Glomerular endothelial cell (primary cell): Measurements from ENCODE around the gene PRPSAP1. TPM values are rescaled to one million over a fixed set of nuclear protein-coding genes. Genes with fewer than 3 reads are reported as not detected.

ENCODE experiments used
- DNase-seq: peaks from one replicate; pipeline ENCODE4 v3.0.0-alpha.2; 2011; ENCODE audit warnings: low read depth, low spot score; ENCODE audit errors: extremely low read depth
- total RNA-seq: library from RNA; depleted of rRNA; stranded (reverse); fragments of >200 nt; gene quantifications from 2 replicates; pipeline ENCODE4 v1.2.3, GENCODE V29; 2015

PRPSAP1 gene
- total RNA-seq, 1 donor from 2014 or later = 79.1 TPM

GRCh38 chr17:76279742-76280287 lies 73.9 kb downstream of the PRPSAP1 start:
- DNase-seq = no peak

- DNase-seq = no peak
Measured at GRCh38 chr17:76278952-76279741, 74.6 kb downstream of the PRPSAP1 start.

- no peak for DNase-seq
Measured at GRCh38 chr17:76278268-76278908, 75.3 kb downstream of the PRPSAP1 start.

DNA sequence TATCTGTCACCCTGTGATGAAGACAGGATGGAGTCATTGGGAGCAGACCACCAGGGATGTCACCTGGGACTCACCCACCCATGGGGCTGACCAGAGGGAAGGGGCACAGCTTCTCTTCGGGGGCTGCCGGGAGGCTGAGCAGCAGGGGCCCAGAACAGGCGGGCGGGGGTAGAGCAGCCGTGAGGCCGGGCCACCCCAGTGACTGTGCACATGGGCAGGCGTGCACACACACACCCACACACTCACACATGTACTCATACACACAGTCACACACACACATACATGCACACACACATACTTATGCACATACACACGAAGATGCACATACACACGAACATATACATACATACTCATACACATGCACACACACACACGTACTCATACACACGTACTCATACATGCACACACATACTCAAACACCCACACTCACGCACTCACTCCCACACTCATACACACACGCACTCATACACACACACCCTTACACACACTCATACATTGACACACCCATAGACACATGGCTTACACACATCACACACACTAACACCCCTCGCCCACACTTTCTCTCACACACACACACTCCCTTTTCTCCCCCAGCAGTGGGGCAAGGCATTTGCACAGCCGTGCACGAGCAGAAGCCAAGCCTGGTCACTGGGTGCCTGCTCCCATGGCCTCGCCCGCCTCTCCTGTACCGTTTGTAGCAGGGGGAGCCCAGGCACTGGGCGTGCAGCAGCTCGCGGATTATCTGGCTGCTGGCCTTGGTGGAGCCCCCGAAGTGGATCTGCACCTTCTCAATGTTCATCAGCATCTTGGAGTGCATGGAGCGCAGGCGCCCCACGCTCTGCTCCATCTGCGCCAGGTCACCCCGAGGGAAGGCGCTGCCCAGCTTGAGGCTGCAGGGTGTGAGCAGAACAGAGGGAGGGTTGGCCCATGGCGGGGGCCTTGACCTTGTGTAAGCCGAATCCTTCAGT lies 76.1 kb downstream of the PRPSAP1 start:
- no peak for DNase-seq

DNA sequence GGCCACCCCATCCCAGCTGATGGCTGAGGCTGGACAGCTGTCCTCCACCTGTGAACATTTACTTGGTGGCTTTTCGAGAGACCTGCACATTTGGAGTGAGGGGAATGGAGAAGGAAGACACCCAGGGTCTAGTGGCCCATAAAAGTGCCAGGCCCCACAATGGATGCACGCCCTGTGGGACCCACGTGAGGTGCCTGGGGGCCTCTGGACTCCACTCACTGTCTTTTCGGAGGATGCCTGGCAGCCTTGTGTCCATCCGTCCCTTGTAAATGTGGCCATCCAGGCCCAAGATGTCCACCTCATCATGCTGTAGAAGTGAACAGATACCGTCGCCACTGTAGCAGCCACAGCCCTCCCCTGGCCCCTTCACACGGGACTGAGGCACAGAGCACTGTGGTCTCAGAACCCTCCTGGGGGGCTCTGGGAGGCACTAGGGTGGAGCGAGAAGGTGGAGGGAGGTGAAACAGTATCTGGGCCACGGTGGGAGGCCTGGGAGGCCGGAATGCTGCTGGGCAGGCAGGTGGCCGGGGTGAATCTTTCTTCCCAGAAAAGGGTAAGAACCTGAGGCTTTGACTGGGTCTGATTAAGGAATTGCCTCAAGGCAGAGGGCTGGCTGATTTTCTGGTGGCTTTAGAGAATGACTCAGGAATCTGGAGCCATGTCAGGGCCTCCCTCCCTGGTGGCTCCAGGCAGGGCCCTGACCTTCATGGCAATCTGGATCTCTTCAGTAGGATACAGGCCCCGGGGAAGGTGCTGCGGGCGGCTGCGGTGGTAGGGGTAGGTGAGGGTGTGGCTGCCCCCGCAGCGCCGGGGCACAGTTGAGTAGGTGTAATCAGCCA lies 77.0 kb downstream of the PRPSAP1 start:
- no peak for DNase-seq

DNA sequence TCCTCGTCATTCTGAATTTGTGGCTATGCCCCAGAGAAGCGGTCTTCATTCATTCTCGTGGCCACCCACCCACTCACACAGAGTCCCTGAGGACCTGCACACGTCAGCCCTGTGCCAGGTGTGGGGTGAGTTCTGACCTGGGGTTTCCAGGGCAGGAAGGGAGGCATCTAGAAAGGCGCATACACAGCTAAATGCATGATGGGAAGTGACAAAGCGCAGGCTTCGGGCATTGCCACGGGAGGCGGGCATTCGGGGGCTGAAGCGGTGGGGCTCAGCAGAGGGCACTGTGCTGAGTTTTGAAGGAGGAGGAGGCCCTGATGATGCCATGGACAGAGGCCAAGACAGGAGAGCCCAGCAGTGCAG lies 77.7 kb downstream of the PRPSAP1 start:
- DNase-seq = no peak

- no peak for DNase-seq
Measured at GRCh38 chr17:76275382-76276068, 78.2 kb downstream of the PRPSAP1 start.

DNA sequence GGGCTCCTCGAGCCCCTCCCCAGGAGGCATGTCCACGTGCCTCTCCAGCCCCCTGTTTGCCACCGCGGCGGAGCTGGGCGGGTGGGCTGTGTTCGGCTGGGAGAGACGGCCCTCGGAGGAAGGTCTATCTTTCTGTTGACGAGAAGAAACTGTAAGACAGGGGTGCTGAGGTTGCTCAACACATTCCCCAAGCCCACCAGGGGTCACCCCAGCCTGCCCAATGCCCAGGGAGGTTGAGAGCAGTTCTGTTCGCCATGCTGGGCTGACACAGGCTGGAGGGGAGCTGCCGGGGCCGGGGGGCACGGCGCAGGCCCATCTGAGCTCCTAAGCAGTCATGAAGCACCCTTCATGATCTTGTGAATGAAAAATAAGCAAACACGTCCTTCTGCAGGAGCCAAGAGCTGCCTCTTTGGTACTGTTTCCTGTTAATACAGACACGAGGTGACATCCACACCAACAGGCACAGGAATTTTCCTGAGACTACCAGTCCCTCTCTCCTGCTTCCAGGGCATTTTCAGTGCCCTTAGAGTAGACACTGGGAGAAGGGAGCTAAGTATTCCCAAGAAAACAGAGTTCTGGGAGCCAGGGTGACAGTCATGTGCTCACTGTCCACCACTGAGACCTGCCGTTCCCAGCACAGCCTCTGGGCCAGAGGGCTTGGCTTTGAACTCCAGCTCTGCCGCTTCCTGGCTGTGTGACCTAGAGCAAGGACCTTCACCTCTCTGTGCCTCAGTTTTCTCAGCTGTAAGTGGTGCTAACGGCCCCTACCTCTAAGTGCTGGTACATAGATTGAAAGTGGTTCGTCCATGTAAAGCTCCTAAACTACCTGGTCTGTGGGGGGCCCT lies 79.4 kb downstream of the PRPSAP1 start:
- DNase-seq = no peak

GRCh38 chr17:76273445-76274111 lies 80.1 kb downstream of the PRPSAP1 start:
- no peak for DNase-seq

DNA sequence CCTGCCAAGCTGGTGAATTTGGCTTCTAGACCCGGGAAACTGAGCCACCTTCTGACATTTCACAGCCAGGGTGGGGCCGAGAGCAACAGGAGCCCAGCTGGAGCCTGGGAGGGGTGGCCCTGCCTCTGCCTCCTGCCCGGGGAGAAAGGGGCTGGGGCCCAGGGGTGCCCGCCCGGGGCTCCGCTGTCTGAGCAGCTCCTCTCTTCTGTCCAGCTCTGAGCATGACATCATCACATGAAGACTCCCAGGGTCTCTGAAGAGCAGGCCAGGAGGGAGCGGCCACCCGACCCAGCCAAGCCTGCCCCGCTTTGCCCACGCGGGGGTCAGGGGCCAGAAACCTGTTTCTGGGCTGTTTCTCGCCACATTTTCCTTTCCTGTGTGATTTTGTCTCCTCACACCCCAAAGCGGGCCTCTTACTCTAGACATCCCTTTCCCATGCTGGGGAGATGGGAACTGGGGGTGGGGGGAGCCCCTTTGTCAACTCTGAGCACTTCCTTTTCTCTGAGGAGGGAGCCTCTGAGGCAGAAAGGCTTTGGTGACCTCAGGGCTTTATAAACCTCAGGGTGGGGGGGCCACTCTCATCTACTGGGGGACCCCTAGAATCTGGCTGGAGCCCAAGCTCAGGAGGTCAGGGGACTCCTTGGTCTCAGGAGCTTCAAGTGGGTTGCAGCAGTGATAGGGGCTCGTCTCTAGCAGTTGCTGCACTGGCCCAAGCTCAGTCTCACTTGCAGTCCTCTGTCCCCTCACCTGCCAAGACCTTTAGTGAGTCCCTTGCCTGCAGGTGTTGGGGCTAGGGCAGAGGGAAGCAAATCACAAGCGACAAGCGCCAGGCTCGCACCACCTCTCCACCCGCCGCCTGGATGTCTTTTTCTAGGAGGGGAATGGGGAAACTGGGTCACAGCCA lies 80.9 kb downstream of the PRPSAP1 start:
- DNase-seq = no peak

- no peak for DNase-seq
Measured at GRCh38 chr17:76271669-76272540, 81.8 kb downstream of the PRPSAP1 start.

- no peak for DNase-seq
Measured at GRCh38 chr17:76270770-76271668, 82.7 kb downstream of the PRPSAP1 start.

DNA sequence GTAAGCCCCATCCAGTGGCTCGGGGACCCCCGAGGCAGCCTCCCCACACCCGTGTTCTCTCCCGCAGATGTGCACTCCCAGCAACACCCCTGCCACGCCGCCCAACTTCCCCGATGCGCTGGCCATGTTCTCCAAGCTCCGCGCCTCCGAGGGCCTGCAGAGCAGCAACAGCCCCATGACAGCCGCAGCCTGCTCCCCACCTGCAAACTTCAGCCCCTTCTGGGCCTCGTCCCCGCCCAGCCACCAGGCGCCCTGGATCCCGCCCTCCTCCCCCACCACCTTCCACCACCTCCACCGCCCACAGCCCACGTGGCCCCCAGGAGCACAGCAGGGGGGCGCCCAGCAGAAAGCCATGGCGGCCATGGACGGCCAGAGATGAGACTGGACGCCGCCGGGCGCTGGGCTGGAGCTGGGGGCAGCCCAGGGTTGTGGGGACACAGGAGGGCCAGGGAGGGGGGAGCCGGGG lies 83.6 kb downstream of the PRPSAP1 start:
- DNase-seq = no peak

DNA sequence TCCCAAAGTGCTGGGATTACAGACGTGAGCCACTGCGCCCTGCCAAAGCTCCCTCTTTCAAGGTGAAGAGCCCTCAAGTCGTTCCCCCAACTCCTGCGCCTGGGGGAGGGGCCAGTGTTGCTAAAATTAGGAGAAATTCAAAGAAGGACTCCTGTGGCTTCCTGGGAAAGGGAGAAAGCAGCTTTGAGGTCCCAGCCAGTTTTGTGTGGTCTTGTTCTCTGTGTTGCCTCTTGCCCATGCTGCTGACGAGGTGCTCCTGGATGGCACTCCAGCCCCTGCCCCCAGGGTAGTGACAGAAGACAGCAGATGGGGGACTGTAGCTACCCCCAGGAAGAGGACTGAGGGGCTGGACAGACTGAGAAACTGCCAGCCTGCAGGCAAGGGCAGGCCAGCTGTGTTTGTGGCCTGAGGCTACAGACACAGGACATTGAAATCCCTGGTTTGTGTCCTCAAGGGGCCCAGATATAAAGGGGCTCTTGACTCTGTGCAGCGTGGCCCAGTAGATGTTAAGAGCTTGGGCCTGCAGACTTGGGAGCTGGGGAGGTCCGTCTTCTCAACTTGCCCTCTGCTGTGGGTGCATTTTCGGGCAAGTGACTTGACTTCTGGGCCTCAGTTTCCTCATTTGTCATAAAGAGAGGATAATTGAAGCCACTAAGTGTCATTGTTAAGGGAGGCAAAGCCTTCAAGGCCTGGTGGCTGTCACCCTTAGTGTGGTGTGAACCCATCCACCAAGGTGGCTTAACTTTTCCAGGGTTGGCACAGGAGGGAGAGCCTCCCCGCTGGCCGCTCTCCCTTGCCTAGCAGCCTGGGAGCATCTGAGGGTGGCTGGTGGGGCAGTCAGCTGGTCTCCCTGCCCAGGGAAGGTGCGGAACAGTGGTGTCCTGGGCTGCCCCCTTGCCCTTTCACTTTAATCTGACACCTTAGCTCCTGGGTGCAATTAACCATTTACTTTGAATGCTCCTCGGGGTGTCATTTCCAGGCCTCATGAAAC lies 84.4 kb downstream of the PRPSAP1 start:
- DNase-seq = no peak
